ENCODE results near the gene CPVL.

CPVL gene

GRCh38 chr7:29123626-29124190 lies 22.6 kb downstream of the CPVL start:
- Histone ChIP-seq H3K4me1 (ENCODE audit: control insufficient read depth, low read length) (no peaks in the 10 kb centered on the region), H3F3A (ENCODE audit: control insufficient read depth, insufficient read depth) (no peaks in the 10 kb centered on the region), H3K4me2 (ENCODE audit: low read length) (no peak overlapping the region), H4K20me1 (ENCODE audit: control insufficient read depth, insufficient read depth, low read depth, low read length) (no peaks in the 10 kb centered on the region), H3K27me3 (ENCODE audit: control insufficient read depth, low read length) (no peaks in the 10 kb centered on the region), H3K9me2 (replicated peaks; ENCODE audit: control insufficient read depth, low read length) (no peaks in the 10 kb centered on the region), H3K36me3 (ENCODE audit: control insufficient read depth, low read length) (no peaks in the 10 kb centered on the region), H3K27ac (ENCODE audit: low read depth, low read length) (no peak overlapping the region), H3K9me3 (ENCODE audit: control insufficient read depth, insufficient read depth, low read length) (no peaks in the 10 kb centered on the region), H3K4me3 (ENCODE audit: low read length) (no peak overlapping the region), H3K79me2 (ENCODE audit: control insufficient read depth, low read length) (no peaks in the 10 kb centered on the region)
- TF ChIP-seq EZH2phosphoT487 (IDR thresholded peaks at IDR 0.05; ENCODE audit: borderline replicate concordance, low read length) (no peak), CTCF (IDR thresholded peaks at IDR 0.05; ENCODE audit: low read depth, low read length, poor library complexity, severe bottlenecking) (no peak)

GRCh38 chr7:29122759-29123158 lies 23.6 kb downstream of the CPVL start:
- Histone ChIP-seq H3K9me3 (ENCODE audit: control insufficient read depth, insufficient read depth, low read length) (no peaks in the 10 kb centered on the region), H4K20me1 (ENCODE audit: control insufficient read depth, insufficient read depth, low read depth, low read length) (no peaks in the 10 kb centered on the region), H3K4me2 (ENCODE audit: low read length) (no peak overlapping the region), H3K79me2 (ENCODE audit: control insufficient read depth, low read length) (no peaks in the 10 kb centered on the region), H3K4me3 (ENCODE audit: low read length) (no peak overlapping the region), H3K27me3 (ENCODE audit: control insufficient read depth, low read length) (no peaks in the 10 kb centered on the region), H3K9me2 (replicated peaks; ENCODE audit: control insufficient read depth, low read length) (no peaks in the 10 kb centered on the region), H3K4me1 (ENCODE audit: control insufficient read depth, low read length) (no peaks in the 10 kb centered on the region), H3F3A (ENCODE audit: control insufficient read depth, insufficient read depth) (no peaks in the 10 kb centered on the region), H3K36me3 (ENCODE audit: control insufficient read depth, low read length) (no peaks in the 10 kb centered on the region), H3K27ac (ENCODE audit: low read depth, low read length) (no peak overlapping the region)
- TF ChIP-seq EZH2phosphoT487 (IDR thresholded peaks at IDR 0.05; ENCODE audit: borderline replicate concordance, low read length) (no peak), CTCF (IDR thresholded peaks at IDR 0.05; ENCODE audit: low read depth, low read length, poor library complexity, severe bottlenecking) (no peak)

- no peak overlapping the region for H3K4me3 ChIP-seq (ENCODE audit: low read length)
- no peak for TF ChIP-seq EZH2phosphoT487 (IDR thresholded peaks at IDR 0.05; ENCODE audit: borderline replicate concordance, low read length)
- TF ChIP-seq CTCF (IDR thresholded peaks at IDR 0.05; ENCODE audit: low read depth, low read length, poor library complexity, severe bottlenecking), result no peak
- H3K79me2 ChIP-seq (ENCODE audit: control insufficient read depth, low read length), result no peaks in the 10 kb centered on the region
- no peaks in the 10 kb centered on the region for H3K9me3 ChIP-seq (ENCODE audit: control insufficient read depth, insufficient read depth, low read length)
- H3K36me3 ChIP-seq (ENCODE audit: control insufficient read depth, low read length), result no peaks in the 10 kb centered on the region
- H3F3A ChIP-seq (ENCODE audit: control insufficient read depth, insufficient read depth), result no peaks in the 10 kb centered on the region
- no peaks in the 10 kb centered on the region for H4K20me1 ChIP-seq (ENCODE audit: control insufficient read depth, insufficient read depth, low read depth, low read length)
- no peaks in the 10 kb centered on the region for H3K9me2 ChIP-seq (replicated peaks; ENCODE audit: control insufficient read depth, low read length)
- H3K4me2 ChIP-seq (ENCODE audit: low read length), result no peak overlapping the region
- no peaks in the 10 kb centered on the region for H3K4me1 ChIP-seq (ENCODE audit: control insufficient read depth, low read length)
- no peak overlapping the region for H3K27ac ChIP-seq (ENCODE audit: low read depth, low read length)
- no peaks in the 10 kb centered on the region for H3K27me3 ChIP-seq (ENCODE audit: control insufficient read depth, low read length)
Measured at GRCh38 chr7:29122081-29122480, 24.3 kb downstream of the CPVL start.
